Activated T-helper 17 cell treated with anti-CD3 and anti-CD28 coated beads, Interleukin-2, amount 50 U/mL, for 72 hours (primary cell): ENCODE data around the gene CTRB1. TPM values are rescaled to one million over a fixed set of nuclear protein-coding genes. Genes with fewer than 3 reads are reported as not detected.
A peak's percentile ranks its signal among the peaks of the same experiment; 100 is the strongest.

Experiments used
- ATAC-seq: fragments of 150-1000 bp; cut with Tn5 transposase; replicated peaks from 2 replicates; pipeline ENCODE4 v1.10.0; 2021; ENCODE audit warnings: mild to moderate bottlenecking, moderate library complexity
- H3K27ac Mint-ChIP-seq: one replicate; pipeline ENCODE4 v1.8.0; 2022; ENCODE audit warnings: mixed read lengths
- H3K27me3 Mint-ChIP-seq: one replicate; pipeline ENCODE4 v1.8.0; 2022; ENCODE audit warnings: mixed read lengths
- H3K36me3 Mint-ChIP-seq: one replicate; pipeline ENCODE4 v1.8.0; 2022; ENCODE audit warnings: low read depth, mild to moderate bottlenecking, mixed read lengths
- H3K4me1 Mint-ChIP-seq: one replicate; pipeline ENCODE4 v1.8.0; 2022; ENCODE audit warnings: mixed read lengths
- H3K4me3 Mint-ChIP-seq: one replicate; pipeline ENCODE4 v1.8.0; 2022; ENCODE audit warnings: mild to moderate bottlenecking, mixed read lengths
- H3K9me3 Mint-ChIP-seq: one replicate; pipeline ENCODE4 v1.8.0; 2022; ENCODE audit warnings: mixed read lengths
- total RNA-seq, 2 donors: library from RNA; stranded (reverse); gene quantifications; one replicate each; pipeline ENCODE4 v1.2.3, GENCODE V29; 2022

Gene CTRB1
- total RNA-seq, 2 donors from 2014 or later = not detected

GRCh38 chr16:75248536-75249380, 30.0 kb downstream of the CTRB1 start:
- no peaks in the 10 kb centered on the region for H3K9me3 Mint-ChIP-seq
- no peak for ATAC-seq
- H3K4me3 Mint-ChIP-seq = no peak overlapping the region
- H3K27ac Mint-ChIP-seq = no peak overlapping the region
- no peaks in the 10 kb centered on the region for H3K4me1 Mint-ChIP-seq
- no peaks in the 10 kb centered on the region for H3K36me3 Mint-ChIP-seq
- H3K27me3 Mint-ChIP-seq = peaks cover 9% of the 10 kb centered on the region

DNA sequence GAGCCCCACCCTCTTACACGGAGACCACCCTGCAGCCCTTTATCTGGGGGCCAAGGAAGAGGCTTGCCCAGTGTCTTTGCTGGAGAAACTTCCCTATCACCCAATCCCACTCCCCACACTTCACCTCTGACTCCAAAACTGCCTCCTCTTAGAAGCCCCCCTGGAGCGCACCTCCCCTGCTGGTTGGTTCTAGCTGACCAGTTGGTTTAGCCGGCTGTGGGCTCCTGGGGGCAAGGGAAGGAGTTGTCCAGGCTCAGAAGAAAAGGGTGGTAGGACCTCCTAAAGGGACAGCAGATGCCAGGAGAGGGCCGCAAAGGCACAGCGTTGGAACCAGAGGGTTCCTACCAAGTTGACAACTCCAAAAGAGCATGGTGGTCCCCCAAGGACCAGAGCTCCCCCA, 30.7 kb downstream of the CTRB1 start:
- no peak overlapping the region for H3K27ac Mint-ChIP-seq
- H3K36me3 Mint-ChIP-seq = no peaks in the 10 kb centered on the region
- ATAC-seq = no peak
- no peak overlapping the region for H3K4me3 Mint-ChIP-seq
- no peaks in the 10 kb centered on the region for H3K4me1 Mint-ChIP-seq
- peaks cover 11% of the 10 kb centered on the region for H3K27me3 Mint-ChIP-seq
- H3K9me3 Mint-ChIP-seq = no peaks in the 10 kb centered on the region

- no peaks in the 10 kb centered on the region for H3K9me3 Mint-ChIP-seq
- H3K36me3 Mint-ChIP-seq = no peaks in the 10 kb centered on the region
- ATAC-seq = no peak
- peaks cover 18% of the 10 kb centered on the region for H3K27me3 Mint-ChIP-seq
- H3K4me1 Mint-ChIP-seq = no peaks in the 10 kb centered on the region
- H3K27ac Mint-ChIP-seq = no peak overlapping the region
- H3K4me3 Mint-ChIP-seq = peak overlapping the region; percentile 42
Measured at GRCh38 chr16:75250089-75250808, 31.5 kb downstream of the CTRB1 start.

GRCh38 chr16:75250809-75251279, 32.1 kb downstream of the CTRB1 start:
- H3K4me1 Mint-ChIP-seq = no peaks in the 10 kb centered on the region
- H3K36me3 Mint-ChIP-seq = no peaks in the 10 kb centered on the region
- peak; percentile 30 for ATAC-seq
- H3K4me3 Mint-ChIP-seq = peak overlapping the region; percentile 42
- peaks cover 18% of the 10 kb centered on the region for H3K27me3 Mint-ChIP-seq
- H3K27ac Mint-ChIP-seq = no peak overlapping the region
- H3K9me3 Mint-ChIP-seq = no peaks in the 10 kb centered on the region

- H3K36me3 Mint-ChIP-seq = no peaks in the 10 kb centered on the region
- peak within 1 kb of the TSS; percentile 58 for H3K4me3 Mint-ChIP-seq
- peak; percentile 26 for ATAC-seq
- H3K27me3 Mint-ChIP-seq = peaks cover 18% of the 10 kb centered on the region
- no peaks in the 10 kb centered on the region for H3K9me3 Mint-ChIP-seq
- no peaks in the 10 kb centered on the region for H3K4me1 Mint-ChIP-seq
- H3K27ac Mint-ChIP-seq = no peak within 1 kb of the TSS
Measured at GRCh38 chr16:75251280-75252048, 32.7 kb downstream of the CTRB1 start, which contains the start of gene BCAR1. Gene BCAR1 (minus strand): TSS chr16:75251624. CDS start chr16:75251482, 142 bp downstream.

DNA sequence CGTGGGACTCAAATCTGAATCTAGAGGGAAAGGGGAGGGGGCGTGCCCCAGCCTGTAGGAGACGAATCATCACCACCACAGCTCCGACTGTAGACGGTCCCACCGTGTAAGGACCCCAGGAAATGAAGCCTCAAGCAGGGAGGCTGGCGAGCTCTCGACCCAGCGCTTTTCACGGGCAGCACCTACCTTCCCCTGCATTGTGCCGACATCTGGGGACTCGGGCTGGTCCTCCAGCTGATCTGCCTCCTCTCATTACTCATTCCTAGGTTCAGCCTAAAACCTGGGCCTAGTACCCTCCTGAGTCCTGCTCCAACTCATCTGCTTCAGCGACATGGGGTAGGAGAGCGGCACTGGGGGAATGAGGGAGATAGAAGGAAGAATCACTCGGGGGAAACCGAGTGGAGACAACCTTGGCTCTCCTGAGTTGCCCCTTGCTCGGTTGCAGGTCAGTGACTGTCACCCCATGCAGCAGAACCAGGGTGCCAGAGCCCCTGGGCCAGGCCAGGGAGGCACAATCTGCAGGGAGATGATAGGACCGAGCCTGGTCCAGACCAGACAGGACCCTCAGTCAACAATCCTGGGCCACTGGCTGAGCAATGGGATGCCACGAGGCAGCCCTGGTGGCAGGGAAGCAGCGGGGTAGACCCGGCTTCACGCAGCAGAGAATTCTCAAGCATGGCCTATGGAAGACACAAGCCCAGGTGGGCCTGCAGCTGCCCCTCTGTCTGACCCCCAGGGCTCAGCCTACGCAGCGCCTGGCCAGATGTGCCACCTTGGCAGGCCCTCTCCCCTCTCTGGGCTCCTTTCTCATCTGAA, 33.5 kb downstream of the CTRB1 start:
- Mint-ChIP-seq H3K27ac (no peak overlapping the region), H3K27me3 (peaks cover 18% of the 10 kb centered on the region)
- no peak for ATAC-seq

GRCh38 chr16:75252946-75253911, 34.4 kb downstream of the CTRB1 start:
- Mint-ChIP-seq H3K27ac (no peak overlapping the region), H3K27me3 (peaks cover 21% of the 10 kb centered on the region), H3K36me3 (no peaks in the 10 kb centered on the region), H3K9me3 (no peaks in the 10 kb centered on the region), H3K4me1 (no peaks in the 10 kb centered on the region), H3K4me3 (no peak overlapping the region)
- no peak for ATAC-seq

More for the DNA sequence above, 33.5 kb downstream of the CTRB1 start:
- Mint-ChIP-seq H3K36me3 (no peaks in the 10 kb centered on the region), H3K9me3 (no peaks in the 10 kb centered on the region), H3K4me3 (peak overlapping the region; percentile 58), H3K4me1 (no peaks in the 10 kb centered on the region)

GRCh38 chr16:75254359-75254837, 35.6 kb downstream of the CTRB1 start:
- H3K27ac Mint-ChIP-seq = no peak overlapping the region
- H3K4me3 Mint-ChIP-seq = no peak overlapping the region
- no peaks in the 10 kb centered on the region for H3K9me3 Mint-ChIP-seq
- H3K27me3 Mint-ChIP-seq = peaks cover 22% of the 10 kb centered on the region
- no peak for ATAC-seq
- H3K4me1 Mint-ChIP-seq = no peaks in the 10 kb centered on the region
- H3K36me3 Mint-ChIP-seq = no peaks in the 10 kb centered on the region

DNA sequence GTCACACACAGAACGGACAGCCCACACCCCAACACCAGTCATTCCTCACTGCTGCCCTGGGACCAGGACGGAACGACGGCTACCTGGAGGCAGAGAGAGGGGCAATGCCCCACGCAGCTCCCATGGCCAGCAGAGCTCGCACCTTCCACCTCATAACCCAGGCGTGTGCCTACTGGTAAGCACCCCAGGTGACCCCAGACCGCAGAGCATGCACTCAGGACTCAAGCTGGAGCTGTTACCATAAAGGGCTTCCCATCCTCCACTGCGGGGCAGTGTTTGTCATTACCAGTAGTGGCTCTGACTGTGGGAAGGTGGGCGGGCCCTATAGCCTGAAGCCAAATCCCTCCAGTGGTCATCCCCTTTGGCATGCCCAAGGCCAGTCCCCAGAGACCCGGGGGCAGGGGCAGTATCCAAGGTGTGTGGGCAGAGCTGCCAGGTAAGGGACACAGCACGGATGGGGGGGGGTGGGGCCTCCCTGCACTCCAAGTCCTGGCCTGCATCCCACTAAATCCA, 37.3 kb downstream of the CTRB1 start:
- no peak overlapping the region for H3K27ac Mint-ChIP-seq
- H3K36me3 Mint-ChIP-seq = no peaks in the 10 kb centered on the region
- H3K4me1 Mint-ChIP-seq = no peaks in the 10 kb centered on the region
- H3K4me3 Mint-ChIP-seq = no peak overlapping the region
- ATAC-seq = no peak
- no peaks in the 10 kb centered on the region for H3K9me3 Mint-ChIP-seq
- H3K27me3 Mint-ChIP-seq = peaks cover 19% of the 10 kb centered on the region

- Mint-ChIP-seq H3K4me1 (no peaks in the 10 kb centered on the region), H3K9me3 (no peaks in the 10 kb centered on the region), H3K4me3 (no peak overlapping the region), H3K36me3 (no peaks in the 10 kb centered on the region), H3K27me3 (peaks cover 18% of the 10 kb centered on the region), H3K27ac (no peak overlapping the region)
- no peak for ATAC-seq
Measured at GRCh38 chr16:75256696-75257343, 38.0 kb downstream of the CTRB1 start.

DNA sequence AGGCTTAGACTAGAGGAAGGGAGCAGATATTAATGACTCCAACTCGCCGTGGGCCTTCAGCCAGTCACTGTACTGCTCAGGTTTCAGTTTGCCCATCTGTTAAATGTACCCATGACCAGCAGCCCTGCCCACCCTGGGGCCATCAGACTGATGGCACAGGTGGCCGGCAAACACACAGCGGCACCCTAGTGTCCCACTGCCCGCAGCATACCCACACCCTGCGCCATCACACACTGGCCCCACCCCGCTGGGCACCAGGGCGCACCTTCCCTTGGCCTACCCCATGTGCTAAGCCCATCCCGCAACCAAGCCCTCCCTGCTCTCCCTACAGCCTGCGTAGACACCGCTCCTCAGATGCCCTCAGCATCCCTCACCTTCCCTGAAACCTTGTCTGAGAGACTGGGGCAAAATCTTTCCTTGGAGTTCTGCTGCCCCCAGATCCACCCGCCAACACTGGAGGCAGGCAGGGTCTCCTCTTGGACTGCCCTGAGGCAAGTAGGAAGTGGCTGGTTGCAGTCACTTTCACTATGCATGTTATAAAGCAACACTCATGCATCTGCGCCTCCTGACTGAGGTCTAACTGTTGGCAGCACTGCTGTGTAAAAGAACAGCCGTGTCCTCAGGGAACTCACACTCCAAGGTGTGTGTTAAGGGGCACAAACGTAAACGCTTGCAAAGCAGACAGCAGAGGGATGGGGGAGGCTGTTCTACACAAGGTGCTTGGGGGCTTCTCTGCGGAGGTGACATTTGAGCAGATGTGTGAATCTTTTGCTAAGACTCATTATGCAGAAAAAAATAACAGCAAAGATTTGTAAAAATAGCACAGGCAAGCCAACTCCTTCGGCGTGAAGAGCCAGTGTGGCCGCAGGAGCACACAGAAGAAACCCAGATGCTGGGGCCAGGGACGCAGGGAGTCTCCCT, 39.4 kb downstream of the CTRB1 start:
- H3K36me3 Mint-ChIP-seq = no peaks in the 10 kb centered on the region
- ATAC-seq = no peak
- H3K4me1 Mint-ChIP-seq = no peaks in the 10 kb centered on the region
- H3K4me3 Mint-ChIP-seq = no peak overlapping the region
- no peaks in the 10 kb centered on the region for H3K9me3 Mint-ChIP-seq
- peaks cover 13% of the 10 kb centered on the region for H3K27me3 Mint-ChIP-seq
- no peak overlapping the region for H3K27ac Mint-ChIP-seq
